HepG2 (cell line): ENCODE measurements around the gene RECQL. TPM values are rescaled to one million over a fixed set of nuclear protein-coding genes. Genes with fewer than 3 reads are reported as not detected.

Source experiments
- ATAC-seq: fragments of 200-7000 bp; cut with Tn5 transposase; 3 replicates; pipeline ENCODE4 v1.9.1; 2020; ENCODE audit warnings: mild to moderate bottlenecking, moderate library complexity
- BruUV-seq: library from RNA; stranded (reverse); fragments of 400-500 nt; replicated peaks from 2 replicates; lab custom pipeline; 2021; lab: Mats Ljungman, UMichigan
- CTCF ChIA-PET: fragments of 300-600 bp; formaldehyde crosslinking; extraction: SDS; loops from one replicate; lab custom pipeline; 2021; ENCODE audit warnings: low total read pairs, inconsistent platforms, low intra/inter-chr PET ratio; lab: Yijun Ruan, JAX
- POLR2A ChIA-PET: fragments of 350-600 bp; sonication (Branson Sonifier 250); formaldehyde crosslinking; loops from one replicate; lab custom pipeline; 2020; ENCODE audit warnings: antibody characterized with exemption, inconsistent platforms; lab: Yijun Ruan, JAX
- DNase-seq: peaks from one replicate; pipeline ENCODE4 v3.0.0-alpha.2; 2015; ENCODE audit warnings: low spot score
- FAIRE-seq: peaks from 3 replicates; lab custom pipeline; 2011; peaks lifted over from hg19 to GRCh38; lab: Jason Lieb, UNC
- H2AFZ ChIP-seq: one replicate; pipeline ENCODE4 v1.6.1; 2011; ENCODE audit warnings: low read length, inconsistent platforms
- H3K27ac ChIP-seq: fragments of 300-600 bp; 3 replicates; pipeline ENCODE4 v1.8.0; 2011; ENCODE audit warnings: mixed run types, mild to moderate bottlenecking, mixed read lengths, low read length, inconsistent platforms; ENCODE audit not compliant: insufficient read depth; ENCODE audit errors: extremely low read length
- H3K27me3 ChIP-seq, 2 experiments: fragments of 200-600 bp in 1 of 2; 2 replicates in 1 of 2; 3 replicates in 1 of 2; pipeline versions ENCODE4 v1.6.0 to v1.8.0; 2011; ENCODE audit warnings: low read length in 2 of 2, mild to moderate bottlenecking in 2 of 2, moderate library complexity in 2 of 2, inconsistent platforms in 1 of 2; ENCODE audit not compliant: insufficient read depth in 2 of 2, control insufficient read depth in 1 of 2
- H3K36me3 ChIP-seq, 2 experiments: fragments of 200-600 bp in 1 of 2; replicated peaks in 1 of 2; 2 replicates in 1 of 2; 3 replicates in 1 of 2; pipeline versions ENCODE4 v1.5.1 to v1.8.0; 2011; ENCODE audit warnings: low read length in 2 of 2, inconsistent platforms in 1 of 2; ENCODE audit not compliant: insufficient read depth in 2 of 2, control insufficient read depth in 1 of 2
- H3K4me1 ChIP-seq: 2 replicates; pipeline ENCODE4 v1.5.1; 2012; ENCODE audit warnings: low read length, inconsistent platforms; ENCODE audit not compliant: insufficient read depth
- H3K4me2 ChIP-seq: 2 replicates; pipeline ENCODE4 v1.6.0; 2011; ENCODE audit warnings: low read depth, low read length, inconsistent platforms
- H3K4me3 ChIP-seq, 3 experiments: fragments of 200-600 bp in 1 of 3; sonication (generic), shearing (Covaris generic) in 1 of 3; replicated peaks in 1 of 3; 2 replicates each; pipeline ENCODE4 v1.5.1; 2011 to 2016; ENCODE audit warnings: low read length in 3 of 3, inconsistent platforms in 2 of 3, low read depth in 2 of 3, mild to moderate bottlenecking in 2 of 3, control low read depth in 1 of 3, mixed read lengths in 1 of 3; ENCODE audit not compliant: insufficient read depth in 1 of 3
- H3K79me2 ChIP-seq: one replicate; pipeline ENCODE4 v1.6.1; 2011; ENCODE audit warnings: low read length, inconsistent platforms; ENCODE audit not compliant: insufficient read depth
- H3K9ac ChIP-seq: 2 replicates; pipeline ENCODE4 v1.6.0; 2011; ENCODE audit warnings: mild to moderate bottlenecking, low read depth, low read length, inconsistent platforms; ENCODE audit not compliant: insufficient read depth
- H3K9me3 ChIP-seq: 2 replicates; pipeline ENCODE4 v1.5.1; 2012; ENCODE audit warnings: mild to moderate bottlenecking, low read length
- H4K20me1 ChIP-seq: 2 replicates; pipeline ENCODE4 v1.6.0; 2011; ENCODE audit warnings: inconsistent platforms, mild to moderate bottlenecking, low read length, moderate library complexity; ENCODE audit not compliant: insufficient read depth
- ATF7 ChIP-seq, 2 experiments: fragments of 450-650 bp in 1 of 2; sonication (generic) in 1 of 2; formaldehyde crosslinking in 1 of 2; IDR thresholded peaks; 2 replicates each; pipeline versions ENCODE4 v1.4.0 to v1.6.1; 2016 to 2020; ENCODE audit warnings: antibody characterized with exemption in 1 of 2, mild to moderate bottlenecking in 1 of 2, missing genetic modification reagents in 1 of 2
- CHCHD3 ChIP-seq: sonication (generic); formaldehyde crosslinking; IDR thresholded peaks from 2 replicates; pipeline ENCODE4 v1.8.0; 2022; ENCODE audit warnings: mild to moderate bottlenecking, missing genetic modification reagents, moderate library complexity
- MLX ChIP-seq: IDR thresholded peaks from 2 replicates; pipeline ENCODE4 v1.6.1; 2016
- RBAK ChIP-seq: sonication (generic); formaldehyde crosslinking; IDR thresholded peaks from 2 replicates; pipeline ENCODE4 v1.5.1; 2020; ENCODE audit warnings: mild to moderate bottlenecking, missing genetic modification reagents
- ZBTB1 ChIP-seq: sonication (generic); formaldehyde crosslinking; IDR thresholded peaks from 2 replicates; pipeline ENCODE4 v1.4.0; 2020; ENCODE audit warnings: missing genetic modification reagents, borderline replicate concordance
- ZFP62 ChIP-seq: sonication (generic); formaldehyde crosslinking; IDR thresholded peaks from 2 replicates; pipeline ENCODE4 v1.4.0; 2020; ENCODE audit warnings: missing genetic modification reagents
- ZNF562 ChIP-seq: sonication (generic); formaldehyde crosslinking; IDR thresholded peaks from 2 replicates; pipeline ENCODE4 v1.8.0; 2022; ENCODE audit warnings: missing genetic modification reagents, borderline replicate concordance
- ZNF646 ChIP-seq: sonication (generic); formaldehyde crosslinking; IDR thresholded peaks from 2 replicates; pipeline ENCODE4 v1.9.0; 2021; ENCODE audit warnings: mild to moderate bottlenecking, missing genetic modification reagents
- ZNF720 ChIP-seq: sonication (generic); formaldehyde crosslinking; IDR thresholded peaks from 2 replicates; pipeline ENCODE4 v1.4.0; 2020; ENCODE audit warnings: missing genetic modification reagents
- ZNF75D ChIP-seq: sonication (generic); formaldehyde crosslinking; IDR thresholded peaks from 2 replicates; pipeline ENCODE4 v1.8.1; 2023; ENCODE audit warnings: missing genetic modification reagents, mild to moderate bottlenecking, borderline replicate concordance
- WGBS: methylation state at CpG from one replicate; pipeline ENCODE4 v1.1.6; 2017; ENCODE audit warnings: low lambda C conversion rate; 5-methylcytosine and 5-hydroxymethylcytosine counted together
- in situ Hi-C: cut with HindIII; loops from 2 replicates; pipeline ENCODE4 v1.10.0; 2017; ENCODE audit warnings: low pct_unique_long_range_greater_than_20kb; ENCODE audit not compliant: extremely low pct_ligation_motif_present
- intact Hi-C: fragments of 100-400 bp; cut with micrococcal nuclease; formaldehyde crosslinking; loops from one replicate; pipeline ENCODE4 v1.10.0; 2022; ENCODE audit not compliant: unreplicated experiment
- polyA plus RNA-seq, 8 experiments: library from polyadenylated mRNA; depleted of rRNA in 3 of 8; stranded (reverse) in 7 of 8; unstranded in 1 of 8; fragments of >200 nt; fragmentation: Illumina TruSeq in 4 of 8; extraction: Trizol in 4 of 8; gene quantifications; 2 replicates each; pipeline versions ENCODE4 v1.2.1 to v1.2.3, GENCODE V29; 2011 to 2016; ENCODE audit warnings: low read depth in 4 of 8, missing spikeins in 1 of 8, mixed read lengths in 1 of 8; ENCODE audit not compliant: insufficient read depth in 1 of 8
- total RNA-seq, 5 experiments: library from RNA; depleted of rRNA; stranded (reverse); fragments of >200 nt; fragmentation: Illumina TruSeq; extraction: Trizol; gene quantifications; 2 replicates each; pipeline ENCODE4 v1.2.3, GENCODE V29; 2016; ENCODE audit warnings: low read depth in 1 of 5

The RECQL gene
- total and polyA plus RNA-seq, 2 of the 13 experiments (the other 11 are each of a cell fraction or from before 2014, with no cell fraction given) = 7.2 to 41.5 TPM

GRCh38 chr12:21545557-21545956, 44.1 kb upstream of the RECQL start:
- Histone ChIP-seq H3K9me3 (no peaks in the 10 kb centered on the region), H3K27ac (no peak overlapping the region), H3K4me1 (no peaks in the 10 kb centered on the region), H3K9ac (no peak overlapping the region), H3K27me3 (peaks cover 0 to 2% of the 10 kb centered on the region in 2 experiments; a peak in 1 of 5 replicates), H2AFZ (no peak overlapping the region), H4K20me1 (no peaks in the 10 kb centered on the region), H3K4me2 (no peak overlapping the region), H3K4me3 (no peak overlapping the region), H3K36me3 (no peaks in the 10 kb centered on the region), H3K79me2 (no peaks in the 10 kb centered on the region)
- WGBS = 46% methylated on average over 2 of the region's 2 CpGs
- FAIRE-seq = no peak
- CTCF ChIA-PET = no interaction called here
- intact Hi-C loops (no loop called here), in situ Hi-C loops (no loop called here)
- POLR2A ChIA-PET = no interaction called here
- ATAC-seq = no peak
- no TSS peak for BruUV-seq
- TF ChIP-seq ATF7 (IDR thresholded peaks at IDR 0.05) (peak; percentile 65), ATF7 (CRISPR knock-in tag; IDR thresholded peaks at IDR 0.05) (no peak), MLX (CRISPR knock-in tag) (no peak)
- no peak for DNase-seq

- no peak for FAIRE-seq
- in situ Hi-C loops = no loop called here
- BruUV-seq = no TSS peak
- no peak for ATAC-seq
- no peaks in the 10 kb centered on the region for H4K20me1 ChIP-seq
- CTCF ChIA-PET = no interaction called here
- peaks cover 0 to 2% of the 10 kb centered on the region in 2 experiments; a peak in 1 of 5 replicates for H3K27me3 ChIP-seq
- no peaks in the 10 kb centered on the region for H3K79me2 ChIP-seq
- no peaks in the 10 kb centered on the region for H3K36me3 ChIP-seq
- no peak for TF ChIP-seq CHCHD3 (CRISPR knock-in tag)
- TF ChIP-seq ZNF562 (CRISPR knock-in tag) = no peak
- no peak for TF ChIP-seq ZNF75D (CRISPR knock-in tag)
- no peak for TF ChIP-seq ZNF720 (CRISPR knock-in tag)
- no peak for TF ChIP-seq ZNF646 (CRISPR knock-in tag)
- TF ChIP-seq ZBTB1 = no peak
- TF ChIP-seq ZFP62 (CRISPR knock-in tag) = no peak
- TF ChIP-seq RBAK (CRISPR knock-in tag) = no peak
- TF ChIP-seq, all 625 proteins: peak for 0
- Histone ChIP-seq H3K4me3 (no peak overlapping the region), H3K9me3 (no peaks in the 10 kb centered on the region), H3K9ac (no peak overlapping the region), H3K4me2 (no peak overlapping the region), H2AFZ (no peak overlapping the region), H3K27ac (no peak overlapping the region), H3K4me1 (no peaks in the 10 kb centered on the region)
- POLR2A ChIA-PET = no interaction called here
- intact Hi-C loops = no loop called here
- no peak for DNase-seq
Observed at GRCh38 chr12:21543151-21543550, 41.7 kb upstream of the RECQL start.
